Mammary epithelial cell (primary cell): ENCODE data around the gene AGAP1.

Experiments used
- EZH2 ChIP-seq: IDR thresholded peaks from 2 replicates; pipeline ENCODE4 v1.6.1; 2012; ENCODE audit warnings: low read length, inconsistent platforms, borderline replicate concordance
- TF ChIP-seq, protein P1 (sequence below), 2 donors: IDR thresholded peaks in 1 of 2; conservative IDR thresholded peaks in 1 of 2; 2 replicates each; pipeline ENCODE4 v1.5.1; 2011 to 2012; ENCODE audit warnings: inconsistent platforms in 2 of 2, low read length in 2 of 2, mild to moderate bottlenecking in 2 of 2, control low read depth in 1 of 2, low read depth in 1 of 2; ENCODE audit not compliant: insufficient read depth in 1 of 2; ENCODE audit errors: extremely low read depth in 1 of 2

- TF ChIP-seq, protein P1, sequence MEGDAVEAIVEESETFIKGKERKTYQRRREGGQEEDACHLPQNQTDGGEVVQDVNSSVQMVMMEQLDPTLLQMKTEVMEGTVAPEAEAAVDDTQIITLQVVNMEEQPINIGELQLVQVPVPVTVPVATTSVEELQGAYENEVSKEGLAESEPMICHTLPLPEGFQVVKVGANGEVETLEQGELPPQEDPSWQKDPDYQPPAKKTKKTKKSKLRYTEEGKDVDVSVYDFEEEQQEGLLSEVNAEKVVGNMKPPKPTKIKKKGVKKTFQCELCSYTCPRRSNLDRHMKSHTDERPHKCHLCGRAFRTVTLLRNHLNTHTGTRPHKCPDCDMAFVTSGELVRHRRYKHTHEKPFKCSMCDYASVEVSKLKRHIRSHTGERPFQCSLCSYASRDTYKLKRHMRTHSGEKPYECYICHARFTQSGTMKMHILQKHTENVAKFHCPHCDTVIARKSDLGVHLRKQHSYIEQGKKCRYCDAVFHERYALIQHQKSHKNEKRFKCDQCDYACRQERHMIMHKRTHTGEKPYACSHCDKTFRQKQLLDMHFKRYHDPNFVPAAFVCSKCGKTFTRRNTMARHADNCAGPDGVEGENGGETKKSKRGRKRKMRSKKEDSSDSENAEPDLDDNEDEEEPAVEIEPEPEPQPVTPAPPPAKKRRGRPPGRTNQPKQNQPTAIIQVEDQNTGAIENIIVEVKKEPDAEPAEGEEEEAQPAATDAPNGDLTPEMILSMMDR (conservative IDR thresholded peaks at IDR 0.05 in 1 of 2, IDR thresholded peaks at IDR 0.05 in 1 of 2; ENCODE audit: extremely low read depth in 1 of 2, insufficient read depth in 1 of 2, low read depth in 1 of 2, low read length in 2 of 2): no peak
- no peak for TF ChIP-seq EZH2
These were observed 63.1 kb downstream of the AGAP1 start for GRCh38 chr2:235556901-235557300.
